ENCODE data around the gene PBX3.

Gene PBX3

DNA sequence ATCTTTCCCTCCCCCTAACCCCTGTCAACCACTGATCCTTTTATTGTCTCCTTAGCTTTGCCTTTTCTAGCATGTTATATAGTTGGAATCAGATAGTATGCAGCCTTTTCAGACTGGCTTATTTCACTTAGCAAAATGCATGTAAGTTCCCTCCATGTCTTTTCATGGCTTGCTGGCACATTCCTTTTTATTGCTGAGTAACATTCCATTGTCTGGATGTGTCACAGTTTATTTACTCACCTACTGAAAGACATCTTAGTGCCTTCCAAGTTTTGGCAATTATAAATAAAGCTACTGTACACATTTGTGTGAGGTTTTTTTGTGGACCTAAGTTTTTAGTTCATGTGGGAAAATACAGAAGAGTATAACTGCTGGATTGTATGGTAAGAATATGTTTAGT, 230.1 kb downstream of the PBX3 start:
- DNase-seq (ENCODE audit: low read depth) = no peak

DNA sequence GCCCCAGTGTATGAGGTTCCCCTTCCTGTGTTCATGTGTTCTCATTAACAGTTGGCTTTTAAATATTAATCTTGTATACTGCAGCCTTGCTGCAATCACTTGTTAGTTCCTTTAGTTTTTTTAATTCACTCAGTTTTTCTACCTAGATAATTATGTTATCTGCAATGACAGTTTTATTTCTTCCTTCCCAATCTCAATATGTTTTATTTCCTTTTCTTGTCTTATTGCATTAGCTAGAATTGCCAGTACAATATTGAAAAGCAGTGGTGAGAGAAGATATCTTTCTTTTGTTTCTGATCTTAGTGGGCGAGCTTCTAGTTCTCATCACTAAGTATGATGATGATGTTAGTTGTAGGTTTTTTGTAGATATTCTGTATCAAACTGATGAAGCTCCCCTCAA, 232.2 kb downstream of the PBX3 start:
- DNase-seq (ENCODE audit: low read depth) = no peak

GRCh38 chr9:125982798-125983406, 235.7 kb downstream of the PBX3 start:
- DNase-seq (ENCODE audit: low read depth) = no peak

DNA sequence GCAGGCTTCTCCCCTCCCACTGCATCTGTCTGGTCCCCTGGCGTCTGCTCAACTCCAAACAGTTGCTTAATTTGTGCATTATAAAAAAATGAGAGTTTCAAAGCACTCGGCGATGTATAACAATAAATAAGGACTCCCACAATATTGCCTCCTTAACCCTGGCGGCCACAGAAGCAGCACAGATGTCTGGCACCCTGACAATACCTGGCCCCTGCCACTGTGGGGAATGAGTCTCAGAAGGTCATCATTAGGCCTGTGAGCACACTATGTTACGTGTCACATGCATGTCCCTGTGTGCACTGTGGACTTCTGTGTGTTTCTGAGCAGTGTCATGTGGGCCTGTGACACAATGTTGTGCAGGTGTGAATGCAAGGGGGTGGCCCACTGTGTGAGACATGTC, 236.5 kb downstream of the PBX3 start:
- no peak for DNase-seq (ENCODE audit: low read depth)

- DNase-seq (ENCODE audit: low read depth) = no peak
Measured at GRCh38 chr9:125984461-125984860, 237.3 kb downstream of the PBX3 start.

DNA sequence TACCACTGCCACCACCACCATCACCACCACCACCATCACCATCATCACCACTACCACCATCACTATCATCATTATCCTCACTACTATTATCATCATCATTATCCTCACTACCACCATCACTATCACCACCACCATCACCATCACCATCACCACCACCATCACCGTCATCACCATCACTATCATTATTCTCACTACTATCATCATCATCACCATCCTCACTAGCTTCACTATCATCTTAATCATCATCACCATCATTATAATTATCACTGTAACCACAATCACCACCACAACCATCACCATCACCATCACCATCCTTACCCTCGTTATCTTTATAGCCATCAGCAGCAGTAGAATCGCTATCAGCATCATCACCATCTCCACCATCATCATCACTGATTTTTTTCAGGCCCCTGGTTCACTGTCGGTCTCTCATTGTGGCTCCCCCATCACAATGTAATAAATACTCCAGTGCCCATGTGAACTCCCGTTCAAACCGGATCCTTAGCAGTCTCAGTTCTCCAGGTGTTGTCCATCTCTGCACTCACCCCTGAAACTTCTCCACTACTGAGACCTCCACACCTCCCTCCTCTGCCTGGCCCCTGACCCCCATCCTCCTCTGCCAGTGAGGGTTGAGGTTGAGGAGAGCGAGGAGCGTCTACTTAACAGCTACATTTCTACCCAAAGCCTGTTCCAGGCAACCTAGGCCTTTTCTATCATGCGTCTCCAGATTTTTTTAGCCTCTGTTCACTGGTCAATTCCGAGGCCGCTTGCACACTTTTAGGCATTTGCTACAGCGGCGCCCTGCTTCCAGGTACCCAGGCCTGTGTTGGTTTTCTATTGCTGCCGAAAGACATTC, 238.2 kb downstream of the PBX3 start:
- no peak for DNase-seq (ENCODE audit: low read depth)

GRCh38 chr9:125985998-125986655, 239.0 kb downstream of the PBX3 start:
- no peak for DNase-seq (ENCODE audit: low read depth)

DNA sequence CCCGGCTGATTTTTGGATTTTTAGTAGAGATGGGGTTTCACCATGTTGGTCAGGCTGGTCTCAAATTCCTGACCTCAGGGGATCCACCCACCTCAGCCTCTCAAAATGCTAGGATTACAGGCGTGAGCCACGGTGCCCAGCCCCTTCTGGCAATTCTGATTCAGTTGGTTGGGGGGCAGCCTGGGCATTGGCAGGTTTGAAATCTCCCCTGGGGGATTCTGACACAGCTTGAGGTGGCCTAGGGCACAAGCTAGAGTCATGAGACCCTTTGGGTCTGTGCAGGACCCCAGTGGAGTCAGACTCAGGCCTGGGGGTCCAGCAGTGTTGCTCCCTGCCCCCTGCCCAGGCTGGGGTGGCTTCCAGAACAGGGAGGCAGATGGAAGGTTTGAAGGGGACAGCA, 239.8 kb downstream of the PBX3 start:
- no peak for DNase-seq (ENCODE audit: low read depth)

GRCh38 chr9:125987420-125987819, 240.2 kb downstream of the PBX3 start:
- DNase-seq (ENCODE audit: low read depth) = no peak

DNA sequence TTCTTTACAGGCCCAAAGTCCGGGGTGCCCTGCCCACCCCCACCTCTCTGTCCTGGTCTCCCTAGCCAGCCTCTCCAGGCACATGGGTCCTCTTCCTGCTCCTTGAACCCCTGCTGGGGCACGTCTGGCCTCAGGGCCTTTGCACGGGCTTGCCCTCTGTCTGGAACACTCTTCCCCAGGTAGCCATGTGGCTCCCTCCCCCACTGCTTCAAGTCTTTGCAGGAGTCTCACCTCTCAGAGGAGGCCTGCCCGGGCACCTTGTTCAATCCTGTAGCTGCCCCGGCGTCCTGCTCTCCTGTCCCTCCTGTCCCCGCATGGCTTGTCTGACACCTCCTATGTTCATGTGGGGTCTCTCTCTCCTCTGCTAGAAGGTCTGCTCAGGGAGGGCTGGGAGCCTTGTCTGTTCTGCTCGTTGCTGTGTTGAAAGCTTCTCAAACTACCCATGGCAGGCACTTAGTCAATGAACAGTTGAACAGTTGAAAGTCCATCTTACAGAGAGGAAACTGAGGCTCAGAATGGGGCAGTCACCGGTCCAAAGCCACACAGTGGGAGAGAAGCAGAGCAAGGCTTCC, 241.4 kb downstream of the PBX3 start:
- no peak for DNase-seq (ENCODE audit: low read depth)

DNA sequence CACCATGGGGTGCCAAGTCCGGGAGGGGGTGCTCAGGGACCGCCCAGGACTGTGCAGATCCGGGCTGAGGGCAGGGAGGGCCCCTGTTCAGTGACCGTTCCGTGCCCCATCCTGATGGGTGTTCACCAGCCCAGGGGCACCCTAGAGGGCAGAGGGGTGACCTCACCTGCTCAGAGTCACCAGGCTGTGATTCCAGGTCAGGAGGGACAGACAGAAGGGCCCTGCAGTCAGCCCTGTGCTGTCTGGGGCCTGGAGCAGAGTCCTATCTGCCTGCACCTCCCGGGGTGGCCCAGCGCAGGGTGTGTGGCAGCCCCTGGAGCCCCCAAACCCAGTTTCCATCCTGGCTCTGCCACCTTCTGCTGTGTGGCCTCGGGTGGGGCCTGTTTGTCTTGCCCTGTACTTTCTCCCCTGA, 241.9 kb downstream of the PBX3 start:
- no peak for DNase-seq (ENCODE audit: low read depth)

- no peak for DNase-seq (ENCODE audit: low read depth)
Measured at GRCh38 chr9:125989524-125990180, 242.5 kb downstream of the PBX3 start.

- no peak for DNase-seq (ENCODE audit: low read depth)
Measured at GRCh38 chr9:125990186-125990792, 243.1 kb downstream of the PBX3 start.

GRCh38 chr9:125990793-125991220, 243.6 kb downstream of the PBX3 start:
- no peak for DNase-seq (ENCODE audit: low read depth)

GRCh38 chr9:125991886-125992529, 244.8 kb downstream of the PBX3 start:
- DNase-seq (ENCODE audit: low read depth) = no peak

DNA sequence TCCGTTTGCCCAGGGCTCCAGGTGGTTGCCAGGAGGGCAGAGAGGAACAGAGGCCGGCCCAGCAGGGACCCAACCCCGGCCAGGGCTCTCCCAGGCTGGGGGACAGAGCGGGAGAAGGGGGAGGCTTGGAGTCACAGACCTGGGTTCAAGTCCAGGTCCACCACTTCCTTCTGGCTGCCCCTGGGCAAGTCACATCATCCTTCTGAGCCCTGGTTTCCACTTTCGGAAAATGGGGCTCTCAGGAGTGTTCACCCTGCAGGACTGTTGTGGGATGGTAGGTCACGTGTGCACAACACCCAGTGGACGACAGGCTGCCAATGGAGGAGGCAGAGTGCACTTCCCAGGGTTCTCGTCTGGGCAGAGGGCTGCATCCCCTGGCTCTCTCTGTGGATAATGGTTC, 245.4 kb downstream of the PBX3 start:
- no peak for DNase-seq (ENCODE audit: low read depth)

DNA sequence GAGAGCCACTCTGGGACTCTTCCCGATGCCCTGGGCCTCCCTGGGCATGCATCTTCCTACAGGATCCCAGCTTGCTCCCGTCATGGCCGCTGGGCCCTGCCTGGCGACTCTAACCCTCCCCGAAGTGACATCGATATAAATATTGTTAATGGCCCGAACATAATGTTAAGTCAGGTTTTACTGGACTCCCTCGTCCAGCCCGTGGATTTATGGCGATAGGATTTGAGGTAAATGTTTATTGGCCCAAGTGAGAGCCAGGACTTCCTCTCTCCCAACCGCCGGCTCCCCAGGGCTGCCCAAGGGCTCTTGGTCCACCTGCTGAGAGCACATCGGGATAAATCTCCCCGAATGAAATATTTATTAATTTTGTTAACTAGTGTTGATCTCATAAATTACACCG, 246.3 kb downstream of the PBX3 start:
- DNase-seq (ENCODE audit: low read depth) = no peak

- DNase-seq (ENCODE audit: low read depth) = no peak
Measured at GRCh38 chr9:125994066-125994943, 247.1 kb downstream of the PBX3 start.

- no peak for DNase-seq (ENCODE audit: low read depth)
Measured at GRCh38 chr9:125995006-125995405, 247.8 kb downstream of the PBX3 start.

GRCh38 chr9:125995706-125996105, 248.5 kb downstream of the PBX3 start:
- DNase-seq (ENCODE audit: low read depth) = no peak
